PC-9 (cell line): Measurements from ENCODE around the gene HYDIN. TPM values are rescaled to one million over a fixed set of nuclear protein-coding genes. Genes with fewer than 3 reads are reported as not detected.

Experiments used
- BruUV-seq: library from RNA; stranded (reverse); fragments of 400-500 nt; replicated peaks from 2 replicates; lab custom pipeline; 2021; lab: Mats Ljungman, UMichigan
- CTCF ChIA-PET: fragments of 300-600 bp; sonication (Branson Sonifier 250); formaldehyde crosslinking; loops from one replicate; lab custom pipeline; 2022; ENCODE audit warnings: antibody characterized with exemption; lab: Charles Lee
- POLR2A ChIA-PET: fragments of 300-600 bp; sonication (Branson Sonifier 250); formaldehyde crosslinking; loops from one replicate; lab custom pipeline; 2022; ENCODE audit warnings: antibody characterized with exemption; ENCODE audit not compliant: unreplicated experiment; lab: Charles Lee
- DNase-seq, 2 experiments: peaks; one replicate each; pipeline versions ENCODE4 v3.0.0 to v3.0.0-alpha.2; 2015 to 2022; ENCODE audit warnings: mixed read lengths in 1 of 2
- H2AFZ ChIP-seq: fragments of 200-600 bp; sonication (generic); 2 replicates; pipeline ENCODE4 v1.8.1; 2017; ENCODE audit warnings: antibody characterized with exemption
- H3F3A ChIP-seq: fragments of 200-600 bp; sonication (generic); 2 replicates; pipeline ENCODE4 v1.8.1; 2017; ENCODE audit warnings: antibody characterized with exemption, mild to moderate bottlenecking, low read depth; ENCODE audit not compliant: insufficient read depth
- H3K27ac ChIP-seq: fragments of 200-600 bp; sonication (generic); 2 replicates; pipeline ENCODE4 v1.6.1; 2016; ENCODE audit warnings: mixed run types
- H3K27me3 ChIP-seq: fragments of 200-600 bp; sonication (generic); 2 replicates; pipeline ENCODE4 v1.6.1; 2016; ENCODE audit warnings: low read depth, mixed run types; ENCODE audit not compliant: insufficient read depth
- H3K36me3 ChIP-seq: fragments of 200-600 bp; sonication (generic); 2 replicates; pipeline ENCODE4 v1.6.1; 2016; ENCODE audit warnings: low read depth, mixed run types
- H3K4me1 ChIP-seq: fragments of 200-600 bp; sonication (generic); replicated peaks from 2 replicates; pipeline ENCODE4 v1.6.1; 2016; ENCODE audit warnings: mixed run types; ENCODE audit not compliant: insufficient read depth
- H3K4me2 ChIP-seq: fragments of 200-600 bp; sonication (generic); 2 replicates; pipeline ENCODE4 v1.6.1; 2017; ENCODE audit warnings: mixed run types
- H3K4me3 ChIP-seq: fragments of 200-600 bp; sonication (generic); 2 replicates; pipeline ENCODE4 v1.6.1; 2016; ENCODE audit warnings: mixed run types
- H3K79me2 ChIP-seq: fragments of 200-600 bp; sonication (generic); 2 replicates; pipeline ENCODE4 v1.6.1; 2017; ENCODE audit warnings: low read depth, mixed run types
- H3K9me2 ChIP-seq: fragments of 200-600 bp; sonication (generic); 2 replicates; pipeline ENCODE4 v1.8.1; 2017; ENCODE audit warnings: mild to moderate bottlenecking; ENCODE audit not compliant: insufficient read depth
- H3K9me3 ChIP-seq: fragments of 200-600 bp; sonication (generic); 2 replicates; pipeline ENCODE4 v1.8.1; 2016; ENCODE audit warnings: low read depth; ENCODE audit not compliant: insufficient read depth
- H4K20me1 ChIP-seq: fragments of 200-600 bp; sonication (generic); 2 replicates; pipeline ENCODE4 v1.8.1; 2017; ENCODE audit not compliant: insufficient read depth
- CTCF ChIP-seq: fragments of 200-600 bp; sonication (generic); conservative IDR thresholded peaks from 2 replicates; pipeline ENCODE4 v1.6.1; 2017; ENCODE audit warnings: mixed run types, antibody characterized with exemption, mild to moderate bottlenecking, moderate library complexity
- EZH2 ChIP-seq: fragments of 200-600 bp; sonication (generic); IDR thresholded peaks from 2 replicates; pipeline ENCODE4 v1.8.0; 2017; ENCODE audit warnings: antibody characterized with exemption, low read depth
- intact Hi-C: fragments of 100-400 bp; cut with micrococcal nuclease; formaldehyde crosslinking; loops from one replicate; pipeline ENCODE4 v1.10.0; 2022; ENCODE audit not compliant: unreplicated experiment
- total RNA-seq: library from RNA; stranded (reverse); gene quantifications from 2 replicates; pipeline ENCODE4 v1.2.3, GENCODE V29; 2021

Gene HYDIN
- total RNA-seq, 1 experiment from 2014 or later: 31.0 TPM

- TF ChIP-seq CTCF (no peak), EZH2 (no peak)
- DNase-seq: no peak
- Histone ChIP-seq H3K36me3 (no peaks in the 10 kb centered on the region), H3K27ac (peak overlapping the region; percentile 50; the same call in 1 of the 2 replicates), H3K9me2 (no peaks in the 10 kb centered on the region), H3K9me3 (no peaks in the 10 kb centered on the region), H4K20me1 (no peaks in the 10 kb centered on the region), H3K4me2 (peak overlapping the region; percentile 29; the same call in 1 of the 2 replicates), H3K27me3 (no peaks in the 10 kb centered on the region), H3K4me1 (peaks cover 5% of the 10 kb centered on the region; the same call in 1 of the 2 replicates), H3F3A (peaks cover 5% of the 10 kb centered on the region; the same call in 1 of the 2 replicates), H3K4me3 (0 out of 2 replicates have a peak overlapping the region, but pooled peaks have one; percentile 6), H3K79me2 (peaks cover 9% of the 10 kb centered on the region), H2AFZ (no peak overlapping the region)
- ChIA-PET POLR2A (no interaction called here), CTCF (no interaction called here)
- BruUV-seq: no TSS peak
- intact Hi-C loops: no loop called here
Measured at GRCh38 chr16:70804734-70805169, 425.8 kb downstream of the HYDIN start.

- no peaks in the 10 kb centered on the region for H4K20me1 ChIP-seq
- ChIA-PET CTCF (no interaction called here), POLR2A (no interaction called here)
- H3K9me2 ChIP-seq: no peaks in the 10 kb centered on the region
- H3K4me2 ChIP-seq: peak overlapping the region; percentile 29; the same call in 1 of the 2 replicates
- peaks cover 5% of the 10 kb centered on the region; the same call in 1 of the 2 replicates for H3K4me1 ChIP-seq
- H3K79me2 ChIP-seq: peaks cover 14% of the 10 kb centered on the region
- no peak for TF ChIP-seq EZH2
- H3F3A ChIP-seq: peaks cover 5% of the 10 kb centered on the region; the same call in 1 of the 2 replicates
- no peaks in the 10 kb centered on the region for H3K36me3 ChIP-seq
- no TSS peak for BruUV-seq
- H3K4me3 ChIP-seq: 0 out of 2 replicates have a peak overlapping the region, but pooled peaks have one; percentile 6
- no peaks in the 10 kb centered on the region for H3K9me3 ChIP-seq
- intact Hi-C loops: no loop called here
- no peak for DNase-seq
- H3K27ac ChIP-seq: peak overlapping the region; percentile 50; the same call in 1 of the 2 replicates
- no peaks in the 10 kb centered on the region for H3K27me3 ChIP-seq
- H2AFZ ChIP-seq: no peak overlapping the region
Measured at GRCh38 chr16:70804153-70804733, 426.3 kb downstream of the HYDIN start.

GRCh38 chr16:70803319-70803718 is 427.2 kb downstream of the HYDIN start:
- no peak overlapping the region for H3K4me2 ChIP-seq
- POLR2A ChIA-PET: interaction anchor here (0.7 kb wide), 1 partner anchor 36 kb away, joined by 5 read pairs; no protein-coding TSS in a partner anchor

More at GRCh38 chr16:70803319-70803718, 427.2 kb downstream of the HYDIN start:
- no peaks in the 10 kb centered on the region for H3K27me3 ChIP-seq
- no peaks in the 10 kb centered on the region for H3K9me2 ChIP-seq
- H3K27ac ChIP-seq: no peak overlapping the region
- DNase-seq: no peak
- peaks cover 5% of the 10 kb centered on the region; the same call in 1 of the 2 replicates for H3K4me1 ChIP-seq
- no peak overlapping the region for H3K4me3 ChIP-seq
- no TSS peak for BruUV-seq
- H3F3A ChIP-seq: peaks cover 5% of the 10 kb centered on the region; the same call in 1 of the 2 replicates
- intact Hi-C loops: no loop called here
- H2AFZ ChIP-seq: no peak overlapping the region
- no peaks in the 10 kb centered on the region for H3K9me3 ChIP-seq
- peaks cover 7% of the 10 kb centered on the region; the same call in 1 of the 2 replicates for H3K36me3 ChIP-seq
- CTCF ChIA-PET: no interaction called here
- peaks cover 23% of the 10 kb centered on the region for H3K79me2 ChIP-seq
- H4K20me1 ChIP-seq: no peaks in the 10 kb centered on the region
- no peak for TF ChIP-seq EZH2
- no peak for TF ChIP-seq CTCF
